PFSK-1 (cell line): ENCODE results near the gene ST8SIA5.

Source experiments
- FOXP2 ChIP-seq: optimal IDR thresholded peaks from 2 replicates; pipeline ENCODE3; 2011; ENCODE audit warnings: borderline replicate concordance, control low read depth, inconsistent platforms; ENCODE audit not compliant: insufficient read depth; ENCODE audit errors: extremely low read length, extremely low read depth
- POLR2AphosphoS5 ChIP-seq: IDR thresholded peaks from 2 replicates; pipeline ENCODE4 v1.6.1; 2012; ENCODE audit warnings: low read depth, mild to moderate bottlenecking, control low read depth, low read length, moderate library complexity
- REST ChIP-seq, 2 experiments: IDR thresholded peaks; 2 replicates each; pipeline versions ENCODE4 v1.6.1 to v1.8.0; 2011 to 2012; ENCODE audit warnings: low read depth in 2 of 2, low read length in 2 of 2, control low read depth in 1 of 2, inconsistent platforms in 1 of 2, mild to moderate bottlenecking in 1 of 2, moderate library complexity in 1 of 2; ENCODE audit not compliant: insufficient read depth in 1 of 2
- SIN3A ChIP-seq: IDR thresholded peaks from 2 replicates; pipeline ENCODE4 v1.6.1; 2012; ENCODE audit warnings: mild to moderate bottlenecking, low read length, moderate library complexity, borderline replicate concordance; ENCODE audit not compliant: insufficient read depth
- TAF1 ChIP-seq: IDR thresholded peaks from 2 replicates; pipeline ENCODE4 v1.6.1; 2012; ENCODE audit warnings: low read length, control low read depth, borderline replicate concordance; ENCODE audit not compliant: insufficient read depth

Gene ST8SIA5

GRCh38 chr18:46767217-46767616, 10.4 kb upstream of the ST8SIA5 start:
- TF ChIP-seq SIN3A, result no peak
- TF ChIP-seq REST (IDR thresholded peaks at IDR 0.05; ENCODE audit: insufficient read depth in 1 of 2, low read depth in 2 of 2, low read length in 2 of 2), result no peak
- no peak for TF ChIP-seq TAF1
- no peak for TF ChIP-seq FOXP2
- no peak for TF ChIP-seq POLR2AphosphoS5

DNA sequence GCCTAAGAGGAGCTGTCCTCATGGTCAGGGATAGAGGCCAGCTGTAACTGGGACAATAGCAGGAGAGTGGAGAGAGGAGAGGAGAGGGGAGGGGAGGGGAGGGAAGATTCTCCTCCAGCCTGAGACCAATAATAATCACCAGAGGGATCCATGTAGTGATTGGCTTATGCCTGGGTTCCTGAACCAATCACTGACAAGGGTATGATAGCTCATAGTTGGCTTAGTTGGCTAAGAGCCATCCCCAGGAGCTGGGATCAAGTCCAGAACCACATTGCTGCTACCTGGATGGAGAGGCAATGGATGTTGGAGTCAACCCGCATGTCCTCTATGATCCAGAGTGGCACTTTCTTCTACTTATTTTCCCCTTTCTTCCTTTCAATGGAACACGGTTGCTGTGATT, 7.7 kb upstream of the ST8SIA5 start:
- no peak for TF ChIP-seq TAF1
- TF ChIP-seq SIN3A, result no peak
- TF ChIP-seq REST (IDR thresholded peaks at IDR 0.05; ENCODE audit: insufficient read depth in 1 of 2, low read depth in 2 of 2, low read length in 2 of 2), result no peak
- no peak for TF ChIP-seq FOXP2
- TF ChIP-seq POLR2AphosphoS5, result no peak

DNA sequence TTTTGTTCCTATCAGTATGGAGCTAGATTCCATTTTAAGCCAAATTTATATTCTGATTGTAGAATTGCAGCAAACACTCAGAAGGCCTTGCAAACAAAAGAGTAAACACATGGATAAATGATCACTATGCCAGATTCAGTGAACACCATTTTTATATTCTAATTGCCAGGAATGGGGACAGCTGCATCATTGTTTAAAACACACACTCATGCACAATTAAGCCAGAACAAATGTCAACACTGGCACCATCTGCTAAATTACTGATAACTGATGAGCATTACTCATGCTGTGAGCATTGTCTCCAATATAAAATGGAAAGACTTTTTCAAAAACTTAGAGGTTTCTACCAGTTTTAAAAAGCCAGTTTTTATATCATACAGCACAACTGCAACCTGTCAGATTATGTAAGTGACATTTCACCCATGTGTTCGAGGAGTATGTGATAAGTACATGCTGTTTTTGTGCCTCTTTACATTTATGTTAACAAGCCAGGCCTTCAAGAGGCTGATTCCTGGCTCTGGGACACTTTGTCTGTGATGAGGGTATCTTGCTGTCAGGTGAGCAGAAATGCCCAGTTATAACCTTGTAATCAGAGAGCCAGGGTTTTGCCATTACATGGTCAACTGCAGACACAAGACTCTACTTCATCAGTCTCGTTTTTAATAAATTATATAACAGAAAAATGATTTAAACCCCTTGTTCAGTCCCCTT, 4.4 kb upstream of the ST8SIA5 start:
- TF ChIP-seq POLR2AphosphoS5 (no peak), REST (IDR thresholded peaks at IDR 0.05; ENCODE audit: insufficient read depth in 1 of 2, low read depth in 2 of 2, low read length in 2 of 2) (no peak), TAF1 (no peak), FOXP2 (no peak), SIN3A (no peak)

- TF ChIP-seq POLR2AphosphoS5 (no peak), REST (IDR thresholded peaks at IDR 0.05; ENCODE audit: insufficient read depth in 1 of 2, low read depth in 2 of 2, low read length in 2 of 2) (no peak), FOXP2 (no peak), SIN3A (no peak), TAF1 (no peak)
These were observed 3.0 kb upstream of the ST8SIA5 start for GRCh38 chr18:46759890-46760289.
